Measurements from ENCODE around the gene MTURN. TPM values are rescaled to one million over a fixed set of nuclear protein-coding genes. Genes with fewer than 3 reads are reported as not detected.

MTURN gene
- polyA plus RNA-seq, 4 donors, result 79.0 to 91.2 (median 85.5) TPM

GRCh38 chr7:30159163-30159562 is 24.4 kb downstream of the MTURN start:
- no peak for DNase-seq (ENCODE audit: low read depth in 4 of 4, low spot score in 2 of 4)

- no peak for DNase-seq (ENCODE audit: low read depth in 4 of 4, low spot score in 2 of 4)
Measured at GRCh38 chr7:30159698-30160143, 24.9 kb downstream of the MTURN start.

GRCh38 chr7:30160329-30160728 is 25.5 kb downstream of the MTURN start:
- DNase-seq (ENCODE audit: low read depth in 4 of 4, low spot score in 2 of 4), result no peak

- no peak for DNase-seq (ENCODE audit: low read depth in 4 of 4, low spot score in 2 of 4)
Measured at GRCh38 chr7:30162133-30162532, 27.3 kb downstream of the MTURN start.

- no peak for DNase-seq (ENCODE audit: low read depth in 4 of 4, low spot score in 2 of 4)
Measured at GRCh38 chr7:30162622-30163124, 27.9 kb downstream of the MTURN start.

- DNase-seq (ENCODE audit: low read depth in 4 of 4, low spot score in 2 of 4), result no peak
Measured at GRCh38 chr7:30163231-30163894, 28.6 kb downstream of the MTURN start.

- no peak for DNase-seq (ENCODE audit: low read depth in 4 of 4, low spot score in 2 of 4)
Measured at GRCh38 chr7:30164567-30164966, 29.8 kb downstream of the MTURN start.

GRCh38 chr7:30165590-30165989 is 30.8 kb downstream of the MTURN start:
- no peak for DNase-seq (ENCODE audit: low read depth in 4 of 4, low spot score in 2 of 4)

GRCh38 chr7:30166155-30166840 is 31.5 kb downstream of the MTURN start:
- DNase-seq (ENCODE audit: low read depth in 4 of 4, low spot score in 2 of 4), result no peak

- no peak for DNase-seq (ENCODE audit: low read depth in 4 of 4, low spot score in 2 of 4)
Measured at GRCh38 chr7:30166841-30167235, 32.1 kb downstream of the MTURN start.

- DNase-seq (ENCODE audit: low read depth in 4 of 4, low spot score in 2 of 4), result no peak
Measured at GRCh38 chr7:30167901-30168300, 33.1 kb downstream of the MTURN start.

GRCh38 chr7:30168835-30169573 is 34.2 kb downstream of the MTURN start:
- DNase-seq (ENCODE audit: low read depth in 4 of 4, low spot score in 2 of 4), result no peak

GRCh38 chr7:30169579-30169978 is 34.8 kb downstream of the MTURN start:
- DNase-seq (ENCODE audit: low read depth in 4 of 4, low spot score in 2 of 4), result no peak

- DNase-seq (ENCODE audit: low read depth in 4 of 4, low spot score in 2 of 4), result no peak
Measured at GRCh38 chr7:30170476-30171205, 35.9 kb downstream of the MTURN start.

GRCh38 chr7:30171766-30172447 is 37.1 kb downstream of the MTURN start:
- no peak for DNase-seq (ENCODE audit: low read depth in 4 of 4, low spot score in 2 of 4)

- no peak for DNase-seq (ENCODE audit: low read depth in 4 of 4, low spot score in 2 of 4)
Measured at GRCh38 chr7:30172451-30172850, 37.7 kb downstream of the MTURN start.

- DNase-seq (ENCODE audit: low read depth in 4 of 4, low spot score in 2 of 4), result no peak
Measured at GRCh38 chr7:30173058-30173897, 38.5 kb downstream of the MTURN start.

- DNase-seq (ENCODE audit: low read depth in 4 of 4, low spot score in 2 of 4), result no peak
Measured at GRCh38 chr7:30175180-30175579, 40.4 kb downstream of the MTURN start.

GRCh38 chr7:30175636-30176147 is 40.9 kb downstream of the MTURN start:
- no peak for DNase-seq (ENCODE audit: low read depth in 4 of 4, low spot score in 2 of 4)
